Inflammatory macrophage (primary cell): ENCODE measurements around the gene TP53.
"Not testable (repeated sequence)": the region's sequence is repeated elsewhere in the genome, so short reads cannot be mapped to it uniquely, and the experiment has no call there.

Source experiments
- DNase-seq, 2 donors: peaks; one replicate each; pipeline ENCODE4 v3.0.0-alpha.2; 2020 to 2022

TP53 gene

GRCh38 chr17:7629939-7630571 lies 57.2 kb downstream of the TP53 start, which contains the start of gene SHBG:
Gene SHBG (plus strand): TSS chr17:7630135. CDS start chr17:7630173, 38 bp downstream.
- DNase-seq: no peak

- peak; percentile 92 to 95 for DNase-seq
Observed at GRCh38 chr17:7627250-7628121, 59.8 kb downstream of the TP53 start, which contains the start of gene SAT2. Gene SAT2 (minus strand): TSS chr17:7627821. CDS start chr17:7627635, 186 bp downstream.

GRCh38 chr17:7626956-7627249 lies 60.4 kb downstream of the TP53 start:
- DNase-seq: no peak

- DNase-seq: peak; percentile 79 to 88
Observed at GRCh38 chr17:7626307-7626706, 61.0 kb downstream of the TP53 start.

- not testable (repeated sequence) for DNase-seq
Observed at GRCh38 chr17:7625749-7626148, 61.5 kb downstream of the TP53 start.

- DNase-seq: no peak
Observed at GRCh38 chr17:7623661-7624060, 63.6 kb downstream of the TP53 start.

GRCh38 chr17:7620835-7621234 lies 66.5 kb downstream of the TP53 start:
- no peak for DNase-seq

- DNase-seq: no peak
Observed at GRCh38 chr17:7618608-7619007, 68.7 kb downstream of the TP53 start.
